GM18505 (cell line): ENCODE measurements around the gene GMPR.

Experiments used
- ATAC-seq: cut with Tn5 transposase; IDR thresholded peaks from one replicate; pipeline ENCODE4 v1.9.1; 2021; ENCODE audit not compliant: unreplicated experiment
- POLR2A ChIP-seq: IDR thresholded peaks from 4 replicates; pipeline ENCODE4 v1.6.1; 2011; ENCODE audit warnings: borderline replicate concordance; ENCODE audit not compliant: insufficient read depth, insufficient read length; ENCODE audit errors: extremely low read depth

Gene GMPR

DNA sequence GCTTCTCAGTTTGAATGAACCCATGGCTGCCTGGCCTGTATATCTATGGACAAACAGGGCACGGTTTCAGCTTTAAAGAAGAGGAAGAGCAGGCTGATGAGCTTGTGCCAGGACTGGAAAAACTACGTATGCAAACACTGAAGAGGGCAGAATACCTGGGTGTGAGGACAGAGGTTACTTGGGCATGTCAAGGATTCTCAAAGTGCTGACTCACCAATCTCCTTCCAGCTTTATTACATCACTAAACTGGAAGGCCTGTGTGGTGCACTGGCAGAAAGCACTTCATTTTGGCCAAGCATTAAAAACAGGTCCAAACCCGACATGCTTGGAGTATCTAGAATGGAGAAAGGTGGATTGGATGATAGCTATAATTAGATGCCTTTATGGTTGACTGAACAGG lies 95.2 kb downstream of the GMPR start:
- no peak for TF ChIP-seq POLR2A
- no peak for ATAC-seq

DNA sequence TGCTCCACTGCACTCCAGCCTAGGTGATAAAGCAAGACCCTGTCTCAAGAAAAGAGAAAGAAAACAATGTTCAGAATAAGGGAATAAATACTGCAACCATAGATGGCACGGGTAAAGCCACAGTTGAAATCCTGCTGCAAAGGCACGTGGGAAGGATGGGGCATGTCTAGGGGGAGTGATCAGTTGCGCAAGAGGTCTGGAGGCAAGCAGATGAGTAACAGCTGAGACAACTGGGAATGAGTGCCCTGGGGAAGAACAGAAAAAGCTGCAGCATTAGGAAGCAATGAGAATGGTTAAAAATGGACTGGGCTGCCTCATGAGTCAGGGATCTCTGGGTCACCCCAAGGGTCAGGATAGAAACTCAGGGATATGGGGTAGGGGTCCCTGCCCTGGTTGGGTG lies 96.3 kb downstream of the GMPR start:
- ATAC-seq, result no peak

DNA sequence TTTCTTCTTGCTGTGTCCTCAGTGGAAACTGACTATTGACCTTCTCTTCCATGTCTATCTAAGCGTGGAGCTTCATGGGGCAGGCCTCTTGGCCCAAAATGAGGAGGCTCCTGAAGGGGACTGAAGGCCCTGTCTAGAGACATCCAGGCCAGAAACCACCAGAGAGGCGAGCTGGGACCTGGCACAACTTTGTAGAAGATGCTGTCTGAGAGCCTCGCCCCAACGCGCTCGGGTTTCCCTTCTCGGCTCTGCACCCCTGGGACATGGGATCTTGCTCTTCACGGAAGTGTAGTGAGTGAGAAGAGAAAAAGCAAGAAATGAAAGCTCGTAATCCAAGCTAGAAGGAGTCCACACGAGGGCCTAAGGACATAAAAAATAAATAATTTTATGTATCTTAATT lies 96.8 kb downstream of the GMPR start:
- TF ChIP-seq POLR2A, result no peak
- no peak for ATAC-seq

More for the DNA sequence above, 96.3 kb downstream of the GMPR start:
- TF ChIP-seq POLR2A, result no peak

DNA sequence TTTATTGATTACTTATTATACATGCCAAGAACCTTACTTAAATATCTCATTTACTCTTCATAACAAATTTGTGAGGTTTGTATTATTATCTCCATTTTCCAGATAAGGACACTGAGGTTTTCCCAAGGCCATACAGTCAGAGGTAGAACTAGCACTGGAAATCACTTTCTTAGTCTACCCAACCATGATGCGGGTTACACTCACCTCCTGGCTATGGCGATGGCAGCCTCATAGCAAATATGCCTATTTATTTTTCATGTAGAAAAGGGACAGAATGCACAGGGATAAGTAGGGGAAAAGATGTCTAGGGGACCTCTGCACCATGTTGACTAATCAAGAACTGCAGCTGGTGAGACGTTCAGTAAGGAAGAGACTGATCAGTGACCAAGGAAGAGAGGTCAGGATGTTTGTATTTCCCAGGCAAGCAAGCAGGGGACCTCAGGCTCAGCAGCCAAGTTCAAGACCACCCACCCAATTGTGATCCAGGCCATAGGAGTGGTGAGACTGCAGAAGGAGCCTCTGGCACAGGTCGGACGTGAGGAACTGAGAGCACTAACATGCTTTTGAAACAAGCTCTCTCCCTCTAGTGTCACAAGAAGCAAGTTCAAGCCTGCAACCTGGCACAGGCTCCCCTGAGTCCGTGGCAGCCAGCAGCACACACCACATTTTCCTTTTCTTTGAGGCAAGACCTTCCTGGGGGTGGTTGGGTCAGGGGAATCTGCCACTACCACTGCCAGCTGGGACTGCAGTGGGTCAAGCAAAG lies 97.8 kb downstream of the GMPR start:
- no peak for TF ChIP-seq POLR2A
- no peak for ATAC-seq

DNA sequence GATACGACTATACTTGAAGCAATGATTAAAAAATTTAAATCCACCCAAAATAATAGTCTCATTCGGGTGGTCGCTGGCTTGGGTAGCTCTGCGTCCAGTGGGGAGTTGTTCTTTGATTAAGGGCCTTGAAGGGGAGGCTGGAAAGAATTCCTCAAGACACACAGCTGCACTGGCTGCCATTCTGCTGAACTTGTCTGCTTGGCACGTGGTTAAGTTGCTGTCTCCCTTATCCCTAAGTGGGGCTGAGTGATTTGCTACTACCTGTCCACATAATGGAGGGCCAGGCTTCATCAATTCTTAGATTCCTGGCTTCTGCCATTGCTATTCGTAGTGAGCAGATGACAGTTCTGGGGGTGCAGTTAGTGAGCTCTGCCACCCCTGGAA lies 98.5 kb downstream of the GMPR start:
- no peak for ATAC-seq
- no peak for TF ChIP-seq POLR2A

DNA sequence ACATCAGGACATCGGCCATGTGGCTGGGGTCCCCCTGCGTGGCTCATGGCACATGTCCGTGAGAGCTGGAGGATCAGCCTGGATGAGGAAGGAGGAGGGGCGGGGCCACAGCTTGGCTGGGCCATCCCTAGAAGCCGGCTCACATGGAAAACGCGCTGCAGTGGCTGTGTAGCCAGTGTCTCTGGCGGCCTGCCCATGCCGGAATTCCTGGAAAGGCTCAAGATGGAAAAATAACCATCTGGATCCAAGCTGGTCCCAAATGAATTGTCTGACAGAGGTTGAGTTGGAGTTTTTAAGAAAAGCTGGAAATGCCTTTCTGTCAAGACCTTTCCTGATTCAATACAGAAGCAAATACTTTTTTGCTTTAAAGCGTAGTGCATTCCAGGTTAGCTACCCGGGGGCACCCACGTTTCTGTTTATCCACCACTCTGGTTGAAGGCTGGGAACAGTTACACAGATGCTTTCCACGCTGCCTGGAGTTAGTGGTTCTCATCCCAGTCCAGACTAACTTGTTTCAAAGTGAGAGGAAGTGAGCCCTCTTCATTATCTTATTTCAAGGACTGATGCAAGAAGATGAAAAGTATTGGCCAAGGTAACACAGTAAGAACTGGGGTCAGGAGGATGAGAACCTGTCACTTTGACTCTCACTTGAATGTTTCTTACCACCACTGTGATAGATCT lies 99.0 kb downstream of the GMPR start:
- TF ChIP-seq POLR2A, result no peak
- ATAC-seq, result no peak

DNA sequence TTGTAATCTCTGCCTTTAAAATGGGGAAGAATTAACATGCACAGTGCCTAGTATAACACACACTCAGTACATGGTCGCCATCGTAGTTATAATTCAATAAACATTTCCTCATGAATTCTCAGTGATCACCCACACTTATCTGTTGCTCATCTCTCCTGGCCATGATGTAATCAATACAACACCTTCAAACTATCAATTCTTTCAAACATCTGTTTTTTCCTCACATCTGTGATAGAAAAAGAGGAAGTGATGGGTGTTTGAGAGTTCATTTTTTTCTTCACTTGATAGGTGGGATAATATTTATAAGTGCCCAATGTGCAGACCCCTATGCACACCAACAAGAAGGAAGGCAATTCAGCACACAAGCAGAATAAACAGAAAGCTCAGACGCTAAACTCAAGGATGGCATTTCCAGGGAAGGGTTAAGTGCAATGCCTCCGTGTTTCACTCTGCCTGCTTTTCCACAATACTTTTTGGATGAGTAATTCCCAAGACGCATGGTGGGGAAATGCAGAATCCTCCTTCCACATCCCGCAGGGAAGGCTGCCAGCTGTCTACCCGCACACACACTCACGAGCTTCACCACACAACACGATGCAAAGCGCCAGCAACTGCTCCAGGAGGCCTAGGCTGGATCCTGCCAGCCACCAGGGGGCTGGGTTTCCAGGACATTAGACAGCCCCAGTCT lies 100.3 kb downstream of the GMPR start:
- ATAC-seq, result no peak
- TF ChIP-seq POLR2A, result no peak

DNA sequence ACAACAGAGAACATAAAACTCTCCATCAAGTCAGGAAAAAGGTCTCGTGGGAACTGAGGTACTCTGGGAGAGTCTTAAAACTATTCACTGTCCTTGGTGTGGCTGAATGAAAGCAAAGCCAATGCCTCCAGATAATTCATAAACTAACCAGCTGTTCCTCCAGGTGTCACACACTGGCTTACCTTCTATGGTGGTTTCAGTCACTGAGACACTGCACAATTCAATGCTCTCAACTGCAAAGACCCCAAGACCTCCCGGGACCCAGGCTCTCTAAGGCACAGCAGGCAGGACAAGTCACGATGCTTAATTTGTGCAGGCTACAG lies 100.8 kb downstream of the GMPR start:
- ATAC-seq, result no peak
- TF ChIP-seq POLR2A, result no peak

DNA sequence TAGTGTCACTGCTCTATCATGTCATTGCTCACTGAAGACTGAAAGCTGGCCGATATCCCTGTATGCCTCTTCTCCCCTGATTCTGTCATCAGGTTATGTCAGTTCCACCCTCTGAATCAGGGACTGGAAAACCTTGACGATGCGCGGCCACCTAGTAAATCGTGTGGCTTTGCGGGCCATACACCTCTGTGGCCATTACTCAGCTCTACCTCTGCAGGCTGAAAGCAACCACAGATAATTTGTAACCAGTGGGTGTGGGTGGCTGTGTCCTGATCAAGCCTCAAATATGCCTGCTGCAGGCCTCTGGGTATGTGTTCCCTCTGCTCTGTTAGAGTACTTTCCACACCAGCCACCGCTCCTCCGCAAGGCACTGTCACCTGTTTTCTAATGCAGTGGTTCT lies 105.2 kb downstream of the GMPR start:
- ATAC-seq, result no peak
- no peak for TF ChIP-seq POLR2A

DNA sequence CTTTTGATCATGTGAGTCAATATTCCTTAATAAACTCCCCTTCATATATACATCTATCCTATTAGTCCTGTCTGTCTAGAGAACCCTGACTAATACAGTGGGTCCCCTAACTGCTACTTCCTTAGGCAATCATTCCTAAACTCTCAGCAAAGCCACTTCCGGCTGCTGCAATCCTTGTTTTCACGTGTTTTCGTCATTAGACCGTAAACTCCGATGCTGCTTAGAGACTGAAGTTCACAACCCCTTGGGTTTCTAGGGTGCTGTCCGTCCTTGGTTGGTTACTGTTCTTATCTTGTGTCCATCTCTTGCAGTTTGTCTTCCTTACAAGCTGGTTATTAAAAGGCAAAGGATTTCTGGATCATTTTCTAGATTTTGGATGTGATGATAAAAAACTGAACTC lies 106.4 kb downstream of the GMPR start:
- no peak for TF ChIP-seq POLR2A
- no peak for ATAC-seq
